Cardiac muscle cell (in vitro differentiated cells and primary cell): ENCODE results near the gene PIP4K2A. TPM values are rescaled to one million over a fixed set of nuclear protein-coding genes. Genes with fewer than 3 reads are reported as not detected.

Source experiments
- DNase-seq, 2 donors: peaks; one replicate each; pipeline versions ENCODE4 v3.0.0 to v3.0.0-alpha.2; 2010 to 2017; ENCODE audit warnings: low read depth in 1 of 2, low spot score in 1 of 2
- H3K27ac ChIP-seq: fragments of 200-600 bp; sonication (generic); 2 replicates; pipeline ENCODE4 v1.5.1; 2016
- H3K27me3 ChIP-seq: fragments of 200-600 bp; sonication (generic); 2 replicates; pipeline ENCODE4 v1.6.0; 2016; ENCODE audit warnings: control low read depth
- H3K36me3 ChIP-seq: fragments of 200-600 bp; sonication (generic); 2 replicates; pipeline ENCODE4 v1.5.1; 2016; ENCODE audit warnings: control low read depth
- H3K4me1 ChIP-seq: fragments of 200-600 bp; sonication (generic); 2 replicates; pipeline ENCODE4 v1.8.1; 2017; ENCODE audit warnings: low read depth, mild to moderate bottlenecking, mixed run types
- H3K4me3 ChIP-seq: fragments of 200-600 bp; sonication (generic); 2 replicates; pipeline ENCODE4 v1.5.1; 2016; ENCODE audit warnings: mild to moderate bottlenecking
- H3K9me3 ChIP-seq: fragments of 200-600 bp; sonication (generic); 2 replicates; pipeline ENCODE4 v1.5.1; 2017; ENCODE audit warnings: low read depth, mild to moderate bottlenecking, control low read depth
- CTCF ChIP-seq: IDR thresholded peaks from 2 replicates; pipeline ENCODE4 v1.5.1; 2012; ENCODE audit warnings: low read depth, mild to moderate bottlenecking, low read length
- polyA plus RNA-seq: library from polyadenylated mRNA; unstranded; fragments of >200 nt; fragmentation: Nextera tagmentation; extraction: Ambion mirVana; gene quantifications from 2 replicates; pipeline ENCODE4 v1.2.1, GENCODE V29; 2016
- total RNA-seq: library from RNA; depleted of rRNA; stranded (reverse); fragments of >200 nt; gene quantifications from 2 replicates; pipeline ENCODE4 v1.2.3, GENCODE V29; 2016

The PIP4K2A gene
- total and polyA plus RNA-seq, 2 experiments from 2014 or later: 12.1 to 23.9 TPM

- no peaks in the 10 kb centered on the region for H3K4me1 ChIP-seq
- H3K36me3 ChIP-seq: peaks cover 12% of the 10 kb centered on the region
- no peak for DNase-seq
- no peak overlapping the region for H3K27ac ChIP-seq
- H3K4me3 ChIP-seq: no peak overlapping the region
- TF ChIP-seq CTCF: no peak
- no peaks in the 10 kb centered on the region for H3K9me3 ChIP-seq
- no peaks in the 10 kb centered on the region for H3K27me3 ChIP-seq
Observed at GRCh38 chr10:22539579-22540298, 174.6 kb downstream of the PIP4K2A start.

- Histone ChIP-seq H3K4me3 (no peak overlapping the region), H3K27ac (no peak overlapping the region), H3K36me3 (peaks cover 12% of the 10 kb centered on the region), H3K4me1 (peaks cover 2% of the 10 kb centered on the region), H3K9me3 (no peaks in the 10 kb centered on the region), H3K27me3 (no peaks in the 10 kb centered on the region)
- DNase-seq: no peak
- TF ChIP-seq CTCF: no peak
Observed at GRCh38 chr10:22537810-22538209, 176.6 kb downstream of the PIP4K2A start.

GRCh38 chr10:22536620-22537019, 177.8 kb downstream of the PIP4K2A start:
- H3K27ac ChIP-seq: no peak overlapping the region
- no peak for DNase-seq
- no peak overlapping the region for H3K4me3 ChIP-seq
- no peak for TF ChIP-seq CTCF
- peaks cover 2% of the 10 kb centered on the region for H3K4me1 ChIP-seq
- H3K9me3 ChIP-seq: no peaks in the 10 kb centered on the region
- peaks cover 10% of the 10 kb centered on the region for H3K36me3 ChIP-seq
- H3K27me3 ChIP-seq: no peaks in the 10 kb centered on the region

GRCh38 chr10:22534849-22535604, 179.4 kb downstream of the PIP4K2A start:
- no peak overlapping the region for H3K27ac ChIP-seq
- H3K4me3 ChIP-seq: no peak overlapping the region
- no peak for TF ChIP-seq CTCF
- no peaks in the 10 kb centered on the region for H3K27me3 ChIP-seq
- DNase-seq: peak in 1 of 2 donors; percentile 57
- peaks cover 2% of the 10 kb centered on the region for H3K4me1 ChIP-seq
- H3K36me3 ChIP-seq: peaks cover 4% of the 10 kb centered on the region
- no peaks in the 10 kb centered on the region for H3K9me3 ChIP-seq

- no peaks in the 10 kb centered on the region for H3K9me3 ChIP-seq
- no peak overlapping the region for H3K4me3 ChIP-seq
- no peaks in the 10 kb centered on the region for H3K36me3 ChIP-seq
- peaks cover 2% of the 10 kb centered on the region for H3K4me1 ChIP-seq
- H3K27me3 ChIP-seq: no peaks in the 10 kb centered on the region
- TF ChIP-seq CTCF: no peak
- H3K27ac ChIP-seq: no peak overlapping the region
- no peak for DNase-seq
Observed at GRCh38 chr10:22531441-22531840, 182.9 kb downstream of the PIP4K2A start.
